K562 (cell line): Measurements from ENCODE around the gene RIOX2. TPM values are rescaled to one million over a fixed set of nuclear protein-coding genes. Genes with fewer than 3 reads are reported as not detected.

Source experiments
- ATAC-seq: fragments of 200-7000 bp; cut with Tn5 transposase; 3 replicates; pipeline ENCODE4 v1.9.1; 2020; ENCODE audit warnings: moderate library complexity
- BruUV-seq: library from RNA; stranded (reverse); fragments of 400-500 nt; replicated peaks from 2 replicates; lab custom pipeline; 2021; lab: Mats Ljungman, UMichigan
- CTCF ChIA-PET: fragments of 300-600 bp; formaldehyde crosslinking; extraction: SDS; loops from one replicate; lab custom pipeline; 2021; ENCODE audit warnings: low intra/inter-chr PET ratio; lab: Yijun Ruan, JAX
- POLR2A ChIA-PET: fragments of 300-600, 350-650 bp; sonication (Branson Sonifier 250); formaldehyde crosslinking; extraction: SDS; loops from one replicate; lab custom pipeline; 2021; ENCODE audit warnings: antibody characterized with exemption, inconsistent platforms; lab: Yijun Ruan, JAX
- DNase-seq, 4 experiments: peaks; one replicate each; pipeline versions ENCODE4 v3.0.0 to v3.0.0-alpha.2; 2011 to 2018; ENCODE audit warnings: low spot score in 3 of 4, mixed read lengths in 3 of 4; ENCODE audit errors: extremely low read depth in 1 of 4
- FAIRE-seq: peaks from 2 replicates; lab custom pipeline; 2011; peaks lifted over from hg19 to GRCh38; lab: Jason Lieb, UNC
- H2AFZ ChIP-seq: 2 replicates; pipeline ENCODE4 v1.6.0; 2011; ENCODE audit warnings: low read depth, low read length, control low read depth, inconsistent platforms
- H3K27ac ChIP-seq: fragments of 200-600 bp; 3 replicates; pipeline ENCODE4 v1.8.0; 2011; ENCODE audit warnings: low read depth, mild to moderate bottlenecking, control low read depth, inconsistent platforms, low read length, moderate library complexity, mixed read lengths; ENCODE audit errors: extremely low read depth
- H3K27me3 ChIP-seq, 2 experiments: fragments of 300-600 bp in 1 of 2; 2 replicates in 1 of 2; 3 replicates in 1 of 2; pipeline versions ENCODE4 v1.6.0 to v1.8.0; 2011; ENCODE audit warnings: inconsistent platforms in 2 of 2, low read length in 2 of 2, mild to moderate bottlenecking in 1 of 2, mixed read lengths in 1 of 2, moderate library complexity in 1 of 2; ENCODE audit not compliant: control insufficient read depth in 2 of 2, insufficient read depth in 2 of 2
- H3K36me3 ChIP-seq: fragments of 300-600 bp; 3 replicates; pipeline ENCODE4 v1.8.0; 2011; ENCODE audit warnings: mild to moderate bottlenecking, low read length, inconsistent platforms; ENCODE audit not compliant: control insufficient read depth, insufficient read depth
- H3K4me1 ChIP-seq, 2 experiments: fragments of 200-600 bp in 1 of 2; replicated peaks in 1 of 2; 2 replicates in 1 of 2; 3 replicates in 1 of 2; pipeline versions ENCODE4 v1.5.1 to v1.8.0; 2011; ENCODE audit warnings: inconsistent platforms in 2 of 2, low read length in 2 of 2, mild to moderate bottlenecking in 1 of 2, mixed read lengths in 1 of 2, moderate library complexity in 1 of 2; ENCODE audit not compliant: control insufficient read depth in 2 of 2, insufficient read depth in 2 of 2
- H3K4me2 ChIP-seq: 2 replicates; pipeline ENCODE4 v1.6.1; 2011; ENCODE audit warnings: low read length, control low read depth, inconsistent platforms, mixed read lengths; ENCODE audit not compliant: insufficient read depth
- H3K4me3 ChIP-seq: fragments of 200-600 bp; sonication (generic), shearing (Covaris generic); 2 replicates; pipeline ENCODE4 v1.5.1; 2016; ENCODE audit warnings: control low read depth, inconsistent platforms
- H3K79me2 ChIP-seq: fragments of 200-600 bp; 3 replicates; pipeline ENCODE4 v1.8.0; 2011; ENCODE audit warnings: low read length, inconsistent platforms; ENCODE audit not compliant: control insufficient read depth, insufficient read depth
- H3K9ac ChIP-seq, 2 experiments: 2 replicates each; pipeline versions ENCODE4 v1.6.0 to v1.6.1; 2011; ENCODE audit warnings: low read depth in 2 of 2, low read length in 2 of 2, control low read depth in 1 of 2, inconsistent platforms in 1 of 2, mild to moderate bottlenecking in 1 of 2, mixed read lengths in 1 of 2; ENCODE audit not compliant: insufficient read depth in 1 of 2
- H3K9me1 ChIP-seq: one replicate; pipeline ENCODE4 v1.6.0; 2011; ENCODE audit warnings: inconsistent platforms, mild to moderate bottlenecking, low read length, moderate library complexity; ENCODE audit not compliant: control insufficient read depth, insufficient read depth
- H3K9me3 ChIP-seq: replicated peaks from 2 replicates; pipeline ENCODE4 v1.5.1; 2011; ENCODE audit warnings: low read depth, low read length, inconsistent platforms; ENCODE audit not compliant: control insufficient read depth, insufficient read depth
- H4K20me1 ChIP-seq: replicated peaks from 2 replicates; pipeline ENCODE4 v1.6.1; 2011; ENCODE audit warnings: low read length, inconsistent platforms, mixed read lengths; ENCODE audit not compliant: control insufficient read depth, insufficient read depth
- CSDE1 ChIP-seq, 2 experiments: fragments of 450-650 bp; IDR thresholded peaks; 2 replicates each; pipeline ENCODE4 v1.6.1; 2016; ENCODE audit warnings: mild to moderate bottlenecking in 1 of 2
- ESRRB ChIP-seq: fragments of 250-450 bp; sonication (Bioruptor Pico); IDR thresholded peaks from 2 replicates; pipeline ENCODE4 v1.5.0; 2020; ENCODE audit warnings: mild to moderate bottlenecking, moderate library complexity, borderline replicate concordance
- HMG20A ChIP-seq: fragments of 450-650 bp; formaldehyde crosslinking; conservative IDR thresholded peaks from 2 replicates; pipeline ENCODE4 v1.4.0; 2020; ENCODE audit warnings: mild to moderate bottlenecking, mixed read lengths
- IFI16 ChIP-seq: fragments of 250-450 bp; sonication (Bioruptor Pico); IDR thresholded peaks from 2 replicates; pipeline ENCODE4 v2.1.2; 2022; ENCODE audit warnings: mild to moderate bottlenecking, inconsistent platforms
- ILK ChIP-seq: fragments of 450-650 bp; IDR thresholded peaks from 2 replicates; pipeline ENCODE4 v1.6.1; 2016; ENCODE audit warnings: missing genetic modification characterization, low read depth, mild to moderate bottlenecking, missing compliant biosample characterization, moderate library complexity, borderline replicate concordance
- LCOR ChIP-seq: sonication (generic); formaldehyde crosslinking; IDR thresholded peaks from 2 replicates; pipeline ENCODE4 v1.8.0; 2022; ENCODE audit warnings: mild to moderate bottlenecking, missing genetic modification reagents
- NCOA1 ChIP-seq: fragments of 450-650 bp; IDR thresholded peaks from 2 replicates; pipeline ENCODE4 v1.6.1; 2016; ENCODE audit warnings: low read depth
- PPARD ChIP-seq: fragments of 250-450 bp; sonication (Bioruptor Pico); IDR thresholded peaks from 2 replicates; pipeline ENCODE4 v1.8.0; 2022; ENCODE audit warnings: inconsistent platforms, mild to moderate bottlenecking, moderate library complexity
- SIX5 ChIP-seq, 2 experiments: IDR thresholded peaks; 2 replicates each; pipeline ENCODE4 v1.6.1; 2011; ENCODE audit warnings: low read length in 2 of 2, borderline replicate concordance in 1 of 2, low read depth in 1 of 2, mild to moderate bottlenecking in 1 of 2, moderate library complexity in 1 of 2; ENCODE audit not compliant: insufficient read depth in 1 of 2
- SMARCE1 ChIP-seq: fragments of 450-650 bp; IDR thresholded peaks from 2 replicates; pipeline ENCODE4 v1.7.1; 2016; ENCODE audit warnings: mild to moderate bottlenecking
- SP1 ChIP-seq: sonication (generic); formaldehyde crosslinking; IDR thresholded peaks from 2 replicates; pipeline ENCODE4 v1.8.1; 2022; ENCODE audit warnings: mild to moderate bottlenecking, missing genetic modification reagents
- ZNF146 ChIP-seq: IDR thresholded peaks from one replicate; pipeline ENCODE4 v1.6.1; 2018; ENCODE audit warnings: missing compliant biosample characterization; ENCODE audit not compliant: unreplicated experiment
- ZNF212 ChIP-seq: fragments of 450-650 bp; formaldehyde crosslinking; IDR thresholded peaks from 2 replicates; pipeline ENCODE4 v1.4.0; 2020; ENCODE audit warnings: mild to moderate bottlenecking
- ZNF561 ChIP-seq: fragments of 450-650 bp; formaldehyde crosslinking; conservative IDR thresholded peaks from 2 replicates; pipeline ENCODE4 v1.4.0; 2020; ENCODE audit warnings: mild to moderate bottlenecking, moderate library complexity
- ZNF740 ChIP-seq, 3 experiments: fragments of 200-800 bp in 1 of 3; sonication (Bioruptor generic) in 1 of 3; sonication (generic) in 1 of 3; formaldehyde crosslinking in 1 of 3; IDR thresholded peaks; 2 replicates each; pipeline versions ENCODE4 v1.6.1 to v1.8.0; 2016 to 2022; ENCODE audit warnings: mild to moderate bottlenecking in 2 of 3, missing compliant biosample characterization in 2 of 3, missing genetic modification characterization in 2 of 3, missing genetic modification reagents in 1 of 3
- WGBS: fragments of 100-300 bp; shearing (Covaris generic); methylation state at CpG from one replicate; pipeline ENCODE4 v1.1.6; 2016; ENCODE audit warnings: low coverage, mixed read lengths; ENCODE audit not compliant: insufficient coverage; ENCODE audit errors: missing lambda C conversion rate; 5-methylcytosine and 5-hydroxymethylcytosine counted together
- in situ Hi-C: fragments of 300-500 bp; cut with MboI; formaldehyde crosslinking; loops from 4 replicates; pipeline ENCODE4 v1.15.0; 2018; ENCODE audit warnings: inconsistent platforms, mixed read lengths
- intact Hi-C: fragments of 100-400 bp; cut with micrococcal nuclease; formaldehyde crosslinking; loops from 2 replicates; pipeline ENCODE4 v1.14.2; 2022
- polyA plus RNA-seq, 8 experiments: library from polyadenylated mRNA; depleted of rRNA in 4 of 8; stranded (reverse) in 5 of 8; unstranded in 3 of 8; fragments of >200 nt; fragmentation: Nextera tagmentation in 2 of 8; fragmentation: Illumina TruSeq in 1 of 8; extraction: Ambion mirVana in 2 of 8; extraction: Trizol in 1 of 8; gene quantifications; 2 replicates each; pipeline versions ENCODE4 v1.2.1 to v1.2.3, GENCODE V29; 2011 to 2014; ENCODE audit warnings: inconsistent platforms in 1 of 8, missing spikeins in 1 of 8
- total RNA-seq, 7 experiments: library from RNA; depleted of rRNA in 6 of 7; stranded (reverse); fragments of >200 nt in 6 of 7; fragmentation: Illumina TruSeq in 2 of 7; extraction: Trizol in 2 of 7; gene quantifications; 2 replicates each; pipeline versions ENCODE4 v1.2.1 to v1.2.3, GENCODE V29; 2011 to 2021; ENCODE audit warnings: low replicate concordance in 1 of 7
- TF ChIP-seq, protein P1 (sequence below): fragments of 250-450 bp; sonication (Bioruptor Pico); IDR thresholded peaks from 2 replicates; pipeline ENCODE4 v1.5.0; 2021
- TF ChIP-seq, protein P2 (sequence below): sonication (generic); formaldehyde crosslinking; IDR thresholded peaks from 2 replicates; pipeline ENCODE4 v1.8.1; 2023; ENCODE audit warnings: missing genetic modification reagents, mild to moderate bottlenecking, borderline replicate concordance

RIOX2 gene
- total and polyA plus RNA-seq, 9 of the 15 experiments (the other 6 are each of a cell fraction or from before 2014, with no cell fraction given), result 22.2 to 56.0 (median 32.6) TPM

DNA sequence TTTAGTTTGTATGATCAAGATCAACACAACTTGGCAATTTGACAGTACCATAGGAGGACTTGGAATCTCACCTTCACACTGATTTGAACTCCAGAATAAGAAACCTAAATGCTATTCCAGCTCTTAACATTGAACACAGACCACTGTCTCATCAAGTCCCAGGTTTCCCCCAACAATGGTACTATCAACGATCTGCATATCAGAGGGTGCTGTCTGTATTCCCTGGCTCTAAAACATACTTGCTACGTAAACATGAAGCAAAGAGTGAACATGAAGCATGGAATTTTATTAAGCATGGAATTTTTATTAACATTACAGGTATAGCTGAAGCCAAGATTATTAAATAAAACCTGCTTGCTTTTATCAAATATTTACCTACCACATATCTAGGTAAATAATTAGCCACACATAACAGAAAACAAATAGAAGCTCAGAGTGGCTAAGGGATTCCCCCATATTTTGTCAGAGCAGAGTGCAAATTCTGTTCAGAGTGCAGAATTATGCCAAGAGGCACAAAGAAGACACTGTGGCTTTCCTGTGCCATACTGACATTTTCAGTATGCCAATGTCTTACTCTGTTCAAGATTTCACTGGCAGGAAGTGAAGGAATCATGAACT lies 22.2 kb upstream of the RIOX2 start:
- in situ Hi-C loops, result no loop called here
- FAIRE-seq, result no peak
- TF ChIP-seq CSDE1 (IDR thresholded peaks at IDR 0.05), result no peak
- no peak for TF ChIP-seq LCOR (CRISPR knock-in tag)
- no peak for TF ChIP-seq PPARD
- TF ChIP-seq ZNF740 (CRISPR knock-in tag; IDR thresholded peaks at IDR 0.05), result no peak
- no peak for TF ChIP-seq ZNF740 (tag; IDR thresholded peaks at IDR 0.05)
- TF ChIP-seq ILK (tag), result no peak
- no peak for TF ChIP-seq ZNF212
- TF ChIP-seq, protein P1, sequence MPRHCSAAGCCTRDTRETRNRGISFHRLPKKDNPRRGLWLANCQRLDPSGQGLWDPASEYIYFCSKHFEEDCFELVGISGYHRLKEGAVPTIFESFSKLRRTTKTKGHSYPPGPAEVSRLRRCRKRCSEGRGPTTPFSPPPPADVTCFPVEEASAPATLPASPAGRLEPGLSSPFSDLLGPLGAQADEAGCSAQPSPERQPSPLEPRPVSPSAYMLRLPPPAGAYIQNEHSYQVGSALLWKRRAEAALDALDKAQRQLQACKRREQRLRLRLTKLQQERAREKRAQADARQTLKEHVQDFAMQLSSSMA, result no peak
- TF ChIP-seq SMARCE1, result no peak
- TF ChIP-seq SP1 (CRISPR knock-in tag), result no peak
- TF ChIP-seq NCOA1, result no peak
- TF ChIP-seq, protein P2, sequence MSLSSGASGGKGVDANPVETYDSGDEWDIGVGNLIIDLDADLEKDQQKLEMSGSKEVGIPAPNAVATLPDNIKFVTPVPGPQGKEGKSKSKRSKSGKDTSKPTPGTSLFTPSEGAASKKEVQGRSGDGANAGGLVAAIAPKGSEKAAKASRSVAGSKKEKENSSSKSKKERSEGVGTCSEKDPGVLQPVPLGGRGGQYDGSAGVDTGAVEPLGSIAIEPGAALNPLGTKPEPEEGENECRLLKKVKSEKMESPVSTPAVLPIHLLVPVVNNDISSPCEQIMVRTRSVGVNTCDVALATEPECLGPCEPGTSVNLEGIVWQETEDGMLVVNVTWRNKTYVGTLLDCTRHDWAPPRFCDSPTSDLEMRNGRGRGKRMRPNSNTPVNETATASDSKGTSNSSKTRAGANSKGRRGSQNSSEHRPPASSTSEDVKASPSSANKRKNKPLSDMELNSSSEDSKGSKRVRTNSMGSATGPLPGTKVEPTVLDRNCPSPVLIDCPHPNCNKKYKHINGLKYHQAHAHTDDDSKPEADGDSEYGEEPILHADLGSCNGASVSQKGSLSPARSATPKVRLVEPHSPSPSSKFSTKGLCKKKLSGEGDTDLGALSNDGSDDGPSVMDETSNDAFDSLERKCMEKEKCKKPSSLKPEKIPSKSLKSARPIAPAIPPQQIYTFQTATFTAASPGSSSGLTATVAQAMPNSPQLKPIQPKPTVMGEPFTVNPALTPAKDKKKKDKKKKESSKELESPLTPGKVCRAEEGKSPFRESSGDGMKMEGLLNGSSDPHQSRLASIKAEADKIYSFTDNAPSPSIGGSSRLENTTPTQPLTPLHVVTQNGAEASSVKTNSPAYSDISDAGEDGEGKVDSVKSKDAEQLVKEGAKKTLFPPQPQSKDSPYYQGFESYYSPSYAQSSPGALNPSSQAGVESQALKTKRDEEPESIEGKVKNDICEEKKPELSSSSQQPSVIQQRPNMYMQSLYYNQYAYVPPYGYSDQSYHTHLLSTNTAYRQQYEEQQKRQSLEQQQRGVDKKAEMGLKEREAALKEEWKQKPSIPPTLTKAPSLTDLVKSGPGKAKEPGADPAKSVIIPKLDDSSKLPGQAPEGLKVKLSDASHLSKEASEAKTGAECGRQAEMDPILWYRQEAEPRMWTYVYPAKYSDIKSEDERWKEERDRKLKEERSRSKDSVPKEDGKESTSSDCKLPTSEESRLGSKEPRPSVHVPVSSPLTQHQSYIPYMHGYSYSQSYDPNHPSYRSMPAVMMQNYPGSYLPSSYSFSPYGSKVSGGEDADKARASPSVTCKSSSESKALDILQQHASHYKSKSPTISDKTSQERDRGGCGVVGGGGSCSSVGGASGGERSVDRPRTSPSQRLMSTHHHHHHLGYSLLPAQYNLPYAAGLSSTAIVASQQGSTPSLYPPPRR (CRISPR knock-in tag), result no peak
- TF ChIP-seq HMG20A (CRISPR knock-in tag), result no peak
- TF ChIP-seq ESRRB (CRISPR knock-in tag), result no peak
- no peak for TF ChIP-seq SIX5 (IDR thresholded peaks at IDR 0.05; ENCODE audit: borderline replicate concordance in 1 of 2, insufficient read depth in 1 of 2, low read depth in 1 of 2, low read length in 2 of 2)
- no peak for TF ChIP-seq ZNF146 (CRISPR knock-in tag)
- no peak for TF ChIP-seq IFI16
- no peak for TF ChIP-seq ZNF561 (CRISPR knock-in tag)

More for the DNA sequence above, 22.2 kb upstream of the RIOX2 start:
- ATAC-seq, result no peak
- intact Hi-C loops, result no loop called here
- Histone ChIP-seq H3K9ac (no peak overlapping the region), H3K9me1 (no peaks in the 10 kb centered on the region), H3K36me3 (no peaks in the 10 kb centered on the region), H3K27me3 (no peaks in the 10 kb centered on the region), H4K20me1 (no peaks in the 10 kb centered on the region), H3K4me3 (no peak overlapping the region), H3K4me2 (no peak overlapping the region), H3K9me3 (no peaks in the 10 kb centered on the region), H2AFZ (no peak overlapping the region), H3K27ac (no peak overlapping the region), H3K79me2 (no peaks in the 10 kb centered on the region), H3K4me1 (no peaks in the 10 kb centered on the region)
- 9% methylated on average over 2 of the region's 2 CpGs for WGBS
- POLR2A ChIA-PET, result interaction anchor here (0.5 kb wide), 1 partner anchor 126 kb away, joined by 3 read pairs; no protein-coding TSS in a partner anchor
- no peak for DNase-seq
- no TSS peak for BruUV-seq
- CTCF ChIA-PET, result no interaction called here
